Activated CD8-positive, alpha-beta memory T cell treated with anti-CD3 and anti-CD28 coated beads for 48 hours (primary cell): ENCODE measurements around the gene RNF125.
"Not testable (repeated sequence)": the region's sequence is repeated elsewhere in the genome, so short reads cannot be mapped to it uniquely, and the experiment has no call there.

Experiments
- DNase-seq, 3 experiments: peaks; one replicate each; pipeline ENCODE4 v3.0.0-alpha.2; 2020; ENCODE audit warnings: low read depth in 2 of 3, low spot score in 2 of 3

The RNF125 gene

DNA sequence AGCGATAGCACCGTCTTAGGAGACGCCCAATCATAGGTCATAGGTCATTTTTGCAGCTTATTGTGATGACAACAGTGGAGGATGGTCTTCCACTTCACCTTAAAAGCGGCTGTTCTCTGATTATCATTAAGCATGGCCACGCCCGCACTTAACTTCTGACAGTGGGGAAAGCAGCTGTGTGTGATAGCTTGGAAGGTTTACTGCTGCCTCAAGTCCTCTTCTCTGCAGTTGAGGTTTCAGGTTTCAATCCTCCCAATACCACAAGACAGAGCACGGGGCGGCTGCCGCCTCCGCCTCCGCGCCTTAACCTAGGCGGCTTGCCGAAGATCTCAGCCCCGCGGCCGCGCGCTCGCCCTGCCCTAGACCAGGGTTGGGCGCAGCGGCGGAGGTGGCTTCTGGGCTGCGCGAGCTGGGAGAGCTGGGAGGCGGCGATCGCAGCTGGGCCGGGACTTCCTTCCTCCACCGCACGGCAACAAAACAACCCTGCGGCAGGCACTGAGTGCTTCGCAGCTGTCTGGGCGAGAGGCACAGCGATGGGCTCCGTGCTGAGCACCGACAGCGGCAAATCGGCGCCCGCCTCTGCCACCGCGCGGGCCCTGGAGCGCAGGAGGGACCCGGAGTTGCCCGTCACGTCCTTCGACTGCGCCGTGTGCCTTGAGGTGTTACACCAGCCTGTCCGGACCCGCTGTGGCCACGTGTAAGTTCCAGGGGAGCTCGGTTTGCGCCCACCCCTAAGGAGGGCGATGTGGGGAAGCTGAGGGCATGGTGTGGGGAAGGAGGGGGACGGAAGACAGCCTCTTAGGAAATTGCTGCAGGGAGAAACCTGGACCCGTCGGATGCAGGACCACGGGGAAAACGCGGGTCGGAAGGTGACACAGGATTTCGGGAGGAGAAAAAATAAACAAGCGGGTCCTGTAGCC is at the start of gene RNF125:
RNF125 (plus strand) TSS at position 495 of the 920 bp plus-strand sequence; CDS start at position 534, 39 bp downstream.
- peak; percentile 67 to 85 (median 68) for DNase-seq

GRCh38 chr18:31970617-31971016 is 48.0 kb upstream of the RNF125 start:
- DNase-seq, result no peak

DNA sequence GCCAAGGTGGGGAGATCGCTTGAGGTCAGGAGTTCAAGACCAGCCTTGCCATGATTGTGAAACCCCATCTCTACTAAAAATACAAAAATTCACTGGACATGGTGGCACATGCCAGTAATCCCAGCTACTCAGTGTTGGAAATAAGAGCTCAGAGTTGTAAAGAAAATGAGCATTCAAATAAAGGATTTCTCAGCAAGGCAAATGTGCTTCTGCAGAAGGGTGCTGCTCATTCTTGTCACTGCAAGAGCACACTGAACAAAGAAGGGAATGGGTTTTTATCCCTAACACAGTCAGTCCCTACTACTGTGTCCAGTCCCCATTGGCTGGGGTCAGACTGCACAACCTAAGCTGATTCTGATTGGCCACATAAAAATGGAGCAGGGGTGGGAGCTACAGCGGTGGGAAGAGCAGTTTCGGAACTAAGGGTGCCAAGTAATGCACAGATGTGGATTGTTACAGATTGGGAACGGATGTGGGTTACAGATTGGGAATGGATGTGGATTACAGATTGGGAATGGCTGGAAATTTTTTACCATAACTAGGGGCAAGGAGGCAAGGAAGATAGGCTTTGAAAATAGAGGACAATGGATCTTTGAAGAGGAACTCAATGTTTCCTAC is 44.6 kb upstream of the RNF125 start:
- DNase-seq, result no peak

DNA sequence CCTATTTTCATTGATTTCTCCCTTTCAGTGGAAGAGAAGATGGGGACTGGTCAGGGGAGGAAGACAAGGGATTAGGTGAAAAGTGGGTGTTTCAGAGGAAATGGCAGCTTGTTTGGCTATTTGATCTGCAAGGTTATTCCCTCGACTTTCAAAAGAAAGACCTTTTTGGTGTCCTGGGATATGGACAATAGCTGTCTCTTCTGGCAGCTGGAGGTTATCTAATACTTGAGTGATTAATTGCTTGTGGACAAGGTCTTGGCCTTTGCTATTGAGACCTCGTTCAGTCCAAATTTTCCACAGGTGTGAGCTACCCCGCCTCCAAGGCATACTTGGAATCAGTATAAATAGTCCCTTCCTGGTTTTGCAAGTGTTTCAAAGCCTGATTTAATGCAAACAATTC is 42.4 kb upstream of the RNF125 start:
- no peak for DNase-seq

DNA sequence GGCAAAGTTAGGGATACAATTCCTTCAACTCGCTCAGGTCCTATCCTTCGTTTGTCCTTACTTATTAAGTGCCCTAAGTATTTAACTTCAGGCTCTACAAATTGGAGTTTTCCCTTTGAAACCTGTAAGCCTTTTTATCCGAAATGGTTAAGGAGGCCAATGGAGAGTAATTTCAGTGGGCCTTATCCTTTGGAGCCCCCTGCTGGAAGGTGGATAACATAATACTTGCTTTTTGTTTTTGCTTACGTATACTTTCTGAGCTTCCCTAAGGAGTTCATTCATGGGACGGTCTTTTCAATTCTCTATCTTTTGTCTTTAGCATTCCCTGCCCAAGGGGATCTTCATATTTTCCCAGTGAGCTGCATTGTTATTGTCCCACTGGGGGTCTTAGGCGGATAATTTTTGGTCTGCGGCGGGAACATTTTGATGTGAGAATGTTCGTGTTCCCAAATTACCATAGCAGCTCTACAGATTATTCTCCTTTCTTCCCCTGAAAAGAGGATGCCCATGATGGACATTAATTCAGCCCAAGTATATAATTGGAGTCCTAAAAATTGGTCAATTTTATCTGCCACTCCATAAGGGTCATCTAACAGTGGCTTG is 41.3 kb upstream of the RNF125 start:
- DNase-seq, result no peak

GRCh38 chr18:31978616-31979015 is 40.0 kb upstream of the RNF125 start:
- no peak for DNase-seq

DNA sequence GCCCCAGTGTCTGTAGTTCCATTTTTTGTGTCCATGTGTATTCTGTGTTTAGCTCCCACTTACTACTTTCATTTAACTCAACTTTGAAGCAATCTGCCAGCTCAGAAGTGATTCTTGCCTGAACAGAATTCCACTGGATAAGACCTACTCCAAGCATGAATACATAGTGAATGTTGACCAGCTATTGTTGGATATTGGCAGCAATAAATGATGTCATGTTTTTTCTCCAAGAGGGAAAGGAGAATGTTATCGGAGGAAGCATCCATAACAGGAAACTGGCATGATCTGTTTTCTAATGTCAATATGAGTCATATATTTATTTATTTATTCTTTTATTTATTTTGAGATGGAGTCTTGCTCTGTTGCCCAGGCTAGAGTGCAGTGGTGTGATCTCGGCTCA is 38.9 kb upstream of the RNF125 start:
- DNase-seq, result no peak

DNA sequence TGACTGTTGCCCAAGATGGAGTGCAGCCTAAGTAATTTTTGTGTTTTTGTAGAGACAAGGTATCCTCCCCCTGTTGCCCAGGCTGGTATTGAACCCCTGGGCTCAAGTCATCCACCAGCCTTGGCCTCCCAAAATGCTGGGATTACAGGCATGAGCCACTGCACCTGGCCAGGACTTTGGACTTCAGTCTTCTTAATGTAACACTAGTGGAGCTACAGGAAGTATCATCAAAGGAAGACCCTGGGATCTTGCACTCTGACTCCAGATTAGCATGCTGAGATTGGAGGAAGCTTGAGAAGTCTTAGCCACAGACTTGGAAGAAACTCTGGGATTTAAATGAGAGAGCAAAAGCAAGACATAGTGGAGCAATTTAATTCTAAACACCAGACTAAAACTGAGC is 37.8 kb upstream of the RNF125 start:
- no peak for DNase-seq

GRCh38 chr18:31983020-31983419 is 35.6 kb upstream of the RNF125 start:
- DNase-seq, result no peak

DNA sequence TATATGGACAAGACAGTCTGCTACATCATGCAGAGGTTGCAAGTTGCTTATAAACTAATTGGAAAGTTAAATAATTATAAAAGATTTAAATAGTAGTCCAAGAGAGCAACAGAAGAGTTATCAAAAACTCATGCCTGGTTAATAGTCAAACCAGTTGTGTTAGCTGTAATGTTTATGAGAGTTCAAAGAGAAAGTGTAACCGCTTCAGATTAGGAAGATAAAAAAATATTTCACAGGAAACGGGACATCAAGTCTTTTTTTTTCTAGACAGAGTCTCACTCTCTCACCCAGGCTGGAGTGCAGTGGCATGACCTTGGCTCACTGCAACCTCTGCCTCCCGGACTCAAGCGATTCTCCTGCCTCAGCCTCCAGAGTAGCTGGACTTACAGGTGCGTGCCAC is 34.6 kb upstream of the RNF125 start:
- DNase-seq, result no peak

DNA sequence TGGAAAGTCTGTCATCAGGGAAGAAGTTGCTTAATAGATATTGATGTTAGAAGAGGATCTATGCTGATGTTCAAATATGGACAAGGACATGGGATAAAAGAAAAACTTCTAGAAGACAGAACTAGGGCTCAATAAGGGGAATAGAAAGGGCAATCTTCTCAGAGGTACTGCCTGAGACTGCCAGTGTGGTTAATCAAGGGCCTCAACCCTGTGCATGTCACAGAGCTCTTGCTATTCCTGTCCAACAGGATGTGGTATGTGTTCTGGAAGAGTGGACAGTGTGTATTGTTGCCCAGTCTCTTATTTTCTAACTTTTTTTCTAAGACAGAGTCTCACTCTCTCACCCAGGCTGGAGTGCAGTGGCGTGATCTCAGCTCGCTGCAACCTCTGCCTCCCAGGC is 27.8 kb upstream of the RNF125 start:
- no peak for DNase-seq

- DNase-seq, result no peak
Observed at GRCh38 chr18:31996007-31996406, 22.6 kb upstream of the RNF125 start.

DNA sequence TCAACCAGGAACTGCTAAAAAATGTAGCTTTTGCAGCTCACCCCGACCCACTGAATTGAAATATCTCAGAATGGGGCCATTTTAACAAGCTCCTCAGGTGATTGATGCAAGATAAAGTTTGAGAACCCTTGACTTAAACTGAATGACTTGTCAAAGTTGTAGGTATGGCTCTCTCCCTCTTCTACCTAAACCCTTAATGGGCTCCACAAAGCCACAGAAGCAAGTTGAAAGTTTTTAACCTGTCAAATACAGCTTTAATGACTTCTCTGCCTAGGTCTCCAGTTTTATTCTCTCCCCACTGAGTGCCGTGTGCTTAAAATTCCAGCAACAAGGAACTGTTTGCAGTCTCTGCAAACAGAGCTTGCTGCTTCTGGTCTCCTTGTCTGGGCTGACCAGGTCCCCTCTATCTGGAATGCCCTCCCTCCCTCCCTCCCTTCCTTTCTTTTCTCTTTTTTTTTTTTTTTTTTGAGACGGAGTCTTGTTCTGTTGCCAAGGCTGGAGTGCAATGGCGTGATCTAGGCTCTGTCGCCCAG is 19.7 kb upstream of the RNF125 start:
- DNase-seq, result no peak

- not testable (repeated sequence) for DNase-seq
Observed at GRCh38 chr18:32001141-32001540, 17.5 kb upstream of the RNF125 start.

GRCh38 chr18:32003822-32004221 is 14.8 kb upstream of the RNF125 start:
- not testable (repeated sequence) for DNase-seq

DNA sequence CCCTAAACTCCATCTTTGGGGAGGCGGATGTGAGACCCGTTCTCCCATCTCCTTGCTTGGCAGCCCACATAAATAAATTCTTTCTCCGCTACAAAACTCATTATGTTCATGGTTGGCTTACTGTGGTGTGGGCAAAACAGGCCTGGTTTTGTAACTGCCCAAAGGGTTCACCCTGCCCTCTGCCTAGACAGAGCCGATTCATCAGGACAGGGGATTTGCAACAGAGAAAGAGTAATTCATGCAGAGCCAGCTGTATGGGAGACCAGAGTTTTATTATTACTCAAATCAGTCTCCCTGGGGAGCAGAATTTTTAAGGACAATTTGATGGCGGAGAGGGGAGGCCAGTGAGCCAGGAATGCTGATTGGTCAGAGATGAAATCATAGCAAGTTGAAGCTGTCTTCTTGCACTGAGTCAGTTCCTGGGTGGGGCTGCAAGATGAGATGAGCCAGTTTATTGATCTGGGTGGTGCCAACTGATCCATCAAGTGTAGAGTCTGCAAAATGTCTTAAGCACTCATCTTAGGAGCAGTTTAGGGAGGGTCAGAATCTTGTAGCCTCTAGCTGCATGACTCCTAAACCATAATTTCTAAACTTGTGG is 8.4 kb upstream of the RNF125 start:
- DNase-seq, result no peak

- no peak for DNase-seq
Observed at GRCh38 chr18:32011193-32011592, 7.4 kb upstream of the RNF125 start.

GRCh38 chr18:32019251-32019948 is 775 bp downstream of the RNF125 start:
- DNase-seq, result peak; percentile 14 to 28 (median 26)

DNA sequence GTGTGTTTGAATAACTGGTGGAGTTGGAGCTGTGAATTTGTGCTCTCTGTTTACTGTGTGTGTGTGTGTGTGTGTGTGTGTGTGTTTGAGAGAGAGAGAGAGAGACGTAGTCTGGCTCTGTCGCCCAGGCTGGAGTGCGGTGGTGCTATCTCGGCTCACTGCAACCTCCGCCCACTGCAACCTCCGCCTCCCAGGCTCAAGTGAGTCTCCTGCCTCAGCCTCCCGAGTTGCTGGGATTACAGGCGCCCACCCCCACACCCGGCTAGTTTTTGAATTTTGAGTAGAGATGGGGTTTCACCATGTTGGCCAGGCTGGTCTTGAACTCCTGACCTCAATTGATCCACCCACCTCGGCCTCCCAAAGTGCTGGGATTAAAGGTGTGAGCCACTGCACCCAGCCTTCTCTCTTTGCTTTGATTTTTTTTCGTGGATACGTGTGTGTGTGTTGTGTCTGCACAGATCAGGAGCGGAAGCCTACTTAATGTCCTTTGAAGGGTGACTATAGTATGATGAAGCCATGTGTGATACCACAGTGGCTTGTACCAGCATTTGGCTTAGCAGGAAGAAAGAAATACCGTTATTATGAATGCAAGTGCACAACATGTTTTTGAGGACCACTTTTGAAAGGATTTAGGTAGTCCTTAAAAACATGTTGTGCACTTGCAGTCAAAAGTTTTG is 1.5 kb downstream of the RNF125 start:
- peak in 1 of 3 experiments; percentile 27 for DNase-seq
